HG03457 (cell line): ENCODE data around the gene TMEM205.
"Not testable (repeated sequence)": the region's sequence is repeated elsewhere in the genome, so short reads cannot be mapped to it uniquely, and the experiment has no call there.

Experiments
- ATAC-seq: cut with Tn5 transposase; IDR thresholded peaks from one replicate; pipeline ENCODE4 v1.9.1; 2021; ENCODE audit warnings: moderate number of reproducible peaks; ENCODE audit not compliant: unreplicated experiment

The TMEM205 gene

DNA sequence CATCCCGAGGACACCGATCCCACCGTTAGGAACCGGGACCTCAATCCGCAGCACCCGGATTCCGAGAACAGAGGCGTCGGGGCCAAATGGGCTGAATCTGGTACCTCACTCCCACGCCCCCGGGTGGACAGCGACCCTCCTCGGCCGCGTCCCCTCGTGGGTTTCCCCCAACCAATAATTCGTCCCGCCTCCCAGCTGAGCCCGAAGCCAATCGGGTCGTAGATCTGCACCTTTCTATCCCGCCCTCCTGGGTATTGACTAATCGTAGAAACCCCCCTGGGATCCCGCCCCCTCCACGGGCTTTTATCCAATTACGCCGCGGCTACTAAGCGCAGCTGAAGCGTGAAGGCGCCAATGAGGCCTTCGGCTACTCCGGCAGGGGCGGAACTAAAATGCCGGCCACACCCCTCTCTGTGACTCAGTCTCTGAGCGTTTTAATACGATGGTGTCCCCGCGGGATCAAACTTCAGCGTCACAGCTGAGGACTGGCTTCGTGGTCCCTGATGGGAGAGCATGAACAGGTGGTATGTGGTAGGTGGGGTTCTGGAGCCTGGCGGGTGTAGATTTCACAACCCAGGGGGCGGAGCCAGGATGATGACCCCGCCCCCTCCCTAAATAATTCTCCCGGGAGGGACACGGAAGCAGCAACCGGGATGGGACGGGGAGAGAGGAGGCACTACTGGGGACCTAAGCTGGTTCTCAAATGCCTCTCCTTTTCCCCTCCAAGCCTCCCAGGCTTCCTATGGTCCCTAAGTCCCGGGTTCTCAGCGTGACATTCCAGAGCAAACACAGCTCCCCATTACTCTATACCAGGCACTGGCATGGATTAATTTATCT, at the start of gene TMEM205, which contains the start of gene CCDC159:
Gene TMEM205 (minus strand): TSS at position 165 of the 837 bp plus-strand sequence. CDS start 649 bp downstream, outside the sequence.
Gene CCDC159 (plus strand): TSS at position 416 of the 837 bp plus-strand sequence. CDS start 88 bp downstream, at position 504.
- peak; percentile 71 for ATAC-seq

DNA sequence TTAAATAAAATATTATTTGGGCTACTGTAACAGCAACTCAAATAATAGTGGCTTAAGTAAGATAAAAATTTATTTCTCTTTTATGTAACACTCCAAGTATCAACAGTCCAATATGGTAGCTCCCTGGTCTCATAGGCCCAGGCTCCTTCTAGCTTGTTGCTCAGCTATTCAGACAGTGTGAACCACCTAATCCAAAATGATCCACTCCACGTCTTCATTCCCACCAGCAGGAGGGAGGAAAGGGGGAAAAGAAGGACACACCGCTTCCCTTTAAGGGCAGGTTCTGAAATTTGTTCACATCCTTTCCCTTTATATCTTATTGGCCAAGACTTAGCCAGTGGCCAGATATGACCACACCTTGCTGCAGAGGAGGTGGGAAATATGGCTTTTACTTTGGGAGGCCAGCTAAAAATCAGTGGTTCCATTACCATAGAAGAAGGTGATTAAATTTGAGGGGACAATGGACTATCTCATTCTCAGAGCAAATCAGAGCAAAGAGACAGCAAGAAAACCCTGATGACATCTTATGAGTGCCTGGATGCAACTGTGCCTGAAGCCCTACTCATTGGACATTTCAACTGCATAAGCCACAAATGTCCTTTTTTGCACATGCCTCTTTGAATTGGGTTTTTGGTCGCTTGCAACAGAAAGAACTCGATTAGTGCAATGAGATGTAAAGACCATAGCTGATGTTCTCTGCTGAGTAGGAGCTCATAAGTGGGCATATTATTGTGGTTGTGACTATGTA, 45.0 kb upstream of the TMEM205 start:
- ATAC-seq: no peak

DNA sequence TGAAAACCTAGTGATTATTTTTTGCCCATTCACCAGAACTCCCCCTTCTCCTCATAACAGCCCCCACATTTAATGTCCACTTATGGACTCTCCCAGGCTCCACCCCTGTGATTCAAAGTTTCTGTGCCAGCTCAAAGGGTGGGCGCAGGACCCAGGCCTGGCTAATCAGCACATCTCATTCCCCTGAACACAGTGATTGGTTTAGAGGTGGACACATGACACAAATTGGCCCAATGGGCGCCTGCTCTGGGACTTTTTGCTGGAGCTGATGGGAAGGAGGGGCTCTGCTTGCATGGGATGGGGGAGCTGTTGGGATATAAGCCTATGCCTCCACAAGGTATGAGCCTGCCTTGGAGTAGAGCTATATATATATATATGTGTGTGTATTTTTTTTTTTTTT, 44.3 kb upstream of the TMEM205 start:
- no peak for ATAC-seq

DNA sequence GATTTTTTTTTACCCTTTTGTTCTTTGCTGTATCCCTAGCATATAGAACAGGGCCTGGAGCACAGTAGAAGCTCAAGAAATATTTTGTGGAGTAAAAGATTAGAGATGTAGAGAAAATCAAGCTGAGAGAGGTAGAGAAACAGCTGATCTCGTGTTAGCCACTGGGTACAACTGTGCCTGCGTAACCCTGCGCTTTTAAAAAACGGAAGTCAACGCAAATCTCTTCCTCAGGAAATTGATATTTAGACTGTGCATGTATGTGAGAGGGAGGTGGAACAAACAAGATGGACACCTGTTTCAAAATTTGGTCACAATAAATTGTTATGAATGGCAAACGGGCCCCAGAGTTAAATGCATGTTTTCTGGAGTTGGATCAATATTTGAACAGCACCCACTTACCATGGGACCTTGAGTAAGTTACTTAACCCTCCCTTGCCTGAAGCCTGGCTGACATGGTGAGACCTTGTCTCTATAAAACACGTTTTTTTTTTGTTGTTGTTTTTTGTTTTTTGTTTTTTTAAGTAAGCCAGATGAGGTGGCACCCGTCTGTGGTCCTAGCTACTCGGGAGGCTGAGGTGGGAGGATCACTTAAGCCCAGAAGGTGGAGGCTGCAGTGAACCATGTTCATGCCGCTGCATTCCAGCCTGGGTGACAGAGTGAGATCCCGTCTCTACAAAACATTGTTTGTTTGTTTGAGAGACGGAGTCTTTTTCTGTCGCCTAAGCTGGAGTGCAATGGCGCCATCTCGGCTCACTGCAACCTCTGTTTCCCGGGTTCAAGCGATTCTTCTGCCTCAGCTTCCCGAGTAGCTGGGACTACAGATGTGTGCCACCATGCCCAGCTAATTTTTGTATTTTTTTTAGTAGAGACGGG, 41.3 kb upstream of the TMEM205 start:
- ATAC-seq: no peak

DNA sequence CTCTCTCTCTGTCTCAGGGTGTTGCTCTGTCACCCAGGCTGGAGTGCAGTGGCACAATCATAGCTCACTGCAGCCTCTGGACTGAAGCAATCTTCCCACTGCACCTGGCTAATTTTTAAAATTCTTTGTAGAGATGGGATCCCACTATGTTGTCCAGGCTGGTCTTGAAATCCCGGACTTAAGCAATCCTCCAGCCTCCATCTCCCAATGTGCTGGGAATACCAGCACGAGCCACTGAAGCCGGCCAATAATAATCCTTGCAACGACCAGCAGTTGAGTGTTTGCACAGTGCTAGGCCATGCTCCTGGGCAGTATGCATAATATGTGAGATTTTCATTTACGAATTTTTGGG, 38.7 kb upstream of the TMEM205 start:
- no peak for ATAC-seq

DNA sequence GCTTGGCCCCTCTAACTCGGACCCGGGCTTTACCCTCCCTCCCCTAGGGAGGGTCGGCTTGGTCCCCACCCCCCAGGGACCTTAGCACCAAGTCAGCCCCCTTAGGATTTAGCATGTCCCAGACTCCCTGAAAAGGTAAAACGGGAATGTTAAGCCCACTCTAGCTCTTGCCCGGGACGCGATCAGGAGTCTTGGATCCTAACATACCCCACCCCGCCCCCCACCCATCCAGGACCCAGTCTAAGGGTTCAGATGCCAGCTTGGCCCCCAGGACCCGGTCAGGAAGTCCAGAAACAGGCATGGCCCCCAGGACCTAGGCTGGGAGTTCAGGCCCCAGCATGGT, 37.6 kb upstream of the TMEM205 start:
- no peak for ATAC-seq

DNA sequence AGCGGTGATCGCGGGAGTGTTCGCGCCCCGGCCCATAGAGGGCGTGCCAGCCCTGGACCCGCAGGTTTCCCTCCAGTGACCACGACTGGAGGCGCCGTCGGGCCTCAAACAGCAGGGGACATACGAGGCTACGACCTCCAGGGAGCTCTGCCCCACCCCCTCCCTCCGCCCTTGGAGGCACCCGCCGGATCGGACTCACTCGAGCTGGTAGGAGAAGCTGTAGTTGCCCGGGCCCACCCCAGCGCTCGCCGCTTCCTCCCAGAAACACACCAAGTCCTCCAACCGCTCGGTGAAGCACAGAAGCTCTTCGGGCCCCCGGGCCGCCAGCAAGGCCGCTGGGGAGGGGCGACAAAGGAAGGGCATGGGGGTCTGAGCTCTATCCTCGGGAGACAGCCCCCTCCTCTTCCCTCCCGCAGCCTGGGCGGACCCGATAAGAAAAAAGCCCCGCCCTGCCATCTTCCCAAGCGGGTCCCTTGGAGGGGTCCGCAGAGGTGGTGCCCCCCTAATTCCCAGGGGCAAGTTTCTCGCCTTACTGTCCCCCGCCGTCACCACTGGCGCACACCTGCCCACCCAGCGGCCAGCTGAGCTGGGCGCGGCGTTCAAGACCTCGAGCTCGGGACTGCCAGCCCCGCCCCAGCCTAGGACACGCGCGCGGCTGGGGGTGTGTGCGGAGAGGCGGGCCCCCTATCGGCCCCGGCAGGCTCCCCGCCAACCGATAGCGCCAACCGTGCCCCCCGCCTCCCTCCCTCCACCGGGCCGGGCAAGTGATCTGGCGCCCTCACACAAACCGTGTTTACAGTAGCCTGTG, 37.0 kb upstream of the TMEM205 start:
- ATAC-seq: no peak

DNA sequence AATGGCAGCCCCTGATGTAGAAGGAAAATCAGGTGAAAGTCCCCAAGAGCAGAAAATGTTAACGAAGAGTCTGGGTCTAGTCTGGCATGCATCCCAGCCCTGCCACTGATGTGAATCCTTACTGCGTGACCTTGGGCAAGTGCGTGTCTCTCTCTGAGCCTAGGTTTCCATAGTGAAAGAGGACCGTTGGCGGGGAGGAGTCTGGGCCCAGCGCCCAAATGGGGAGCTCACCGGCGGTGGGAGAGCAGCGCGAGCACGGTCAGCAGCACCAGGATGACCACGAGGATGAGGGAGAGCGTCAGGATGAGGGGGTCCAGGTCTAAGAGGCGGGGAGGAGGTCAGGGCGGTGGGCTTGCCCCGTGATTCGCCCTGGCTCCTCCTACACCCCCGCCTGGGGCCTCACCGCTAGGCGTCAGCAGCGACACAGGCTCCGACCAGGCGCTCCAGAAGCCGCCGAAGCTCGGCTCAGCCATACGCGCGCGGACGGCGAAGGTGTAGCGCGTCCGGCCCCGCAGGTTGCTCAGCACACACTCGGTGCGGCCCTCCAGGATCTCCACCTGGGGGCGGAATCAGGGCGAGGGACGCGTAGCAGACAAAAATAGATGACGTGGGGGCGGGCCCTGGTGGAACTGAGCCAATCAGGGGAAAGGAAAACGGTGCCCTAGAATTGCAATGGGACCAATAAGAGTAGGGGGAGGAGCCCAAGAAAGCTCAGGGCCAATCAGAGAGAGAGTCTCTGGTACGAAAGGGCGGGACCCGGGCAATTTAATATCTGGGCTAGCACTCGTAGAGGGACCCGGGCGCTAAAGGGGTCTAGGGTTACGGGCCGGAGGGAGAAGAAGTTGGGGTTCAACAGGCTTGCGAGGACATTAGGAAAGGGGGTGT, 34.8 kb upstream of the TMEM205 start:
- peak; percentile 48 for ATAC-seq

DNA sequence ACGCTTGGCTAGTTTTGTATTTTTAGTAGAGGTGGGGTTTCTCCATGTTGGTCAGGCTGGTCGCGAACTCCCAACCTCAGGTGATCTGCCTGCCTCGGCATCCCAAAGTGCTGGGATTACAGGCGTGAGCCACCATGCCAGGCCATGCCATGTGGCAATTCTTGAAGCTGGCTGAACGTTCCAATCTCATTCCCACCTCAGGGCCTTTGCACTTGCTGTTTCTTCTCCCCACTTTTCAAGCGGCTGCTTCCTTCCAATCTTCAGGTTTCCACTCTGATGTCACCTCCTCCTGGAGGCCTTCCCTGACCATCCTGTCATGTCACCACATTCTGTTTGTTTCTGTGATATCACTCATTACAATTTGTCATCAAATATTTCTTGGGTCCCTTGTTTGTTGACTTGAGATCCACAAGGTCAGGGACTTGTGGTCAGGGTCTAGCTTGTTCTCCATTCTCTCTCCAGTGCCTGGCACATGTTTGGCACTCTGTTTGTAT, 33.8 kb upstream of the TMEM205 start:
- no peak for ATAC-seq

DNA sequence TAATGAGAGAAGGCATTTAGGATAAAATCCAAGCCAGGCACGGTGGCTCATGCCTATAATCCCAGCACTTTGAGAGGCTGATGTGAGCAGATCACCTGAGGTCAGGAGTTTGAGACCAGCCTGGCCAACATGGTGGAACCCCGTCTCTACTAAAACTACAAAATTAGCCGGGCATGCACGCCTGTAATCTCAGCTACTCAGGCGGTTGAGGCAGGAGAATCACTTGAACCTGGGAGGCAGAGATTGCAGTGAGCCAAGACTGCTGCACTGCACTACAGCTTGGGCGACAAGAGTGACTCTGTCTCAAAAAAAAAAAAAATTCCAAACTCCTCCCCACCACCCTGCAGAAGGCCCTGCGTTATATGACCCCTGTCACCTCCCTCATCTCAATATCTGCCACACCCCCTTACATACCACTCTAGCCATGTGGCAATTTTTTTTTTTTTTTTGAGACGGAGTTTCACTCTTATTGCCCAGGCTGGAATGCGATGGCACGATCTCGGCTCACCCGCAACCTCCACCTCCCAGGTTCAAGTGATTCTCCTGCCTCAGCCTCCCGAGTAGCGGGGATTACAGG, 33.3 kb upstream of the TMEM205 start:
- not testable (repeated sequence) for ATAC-seq

DNA sequence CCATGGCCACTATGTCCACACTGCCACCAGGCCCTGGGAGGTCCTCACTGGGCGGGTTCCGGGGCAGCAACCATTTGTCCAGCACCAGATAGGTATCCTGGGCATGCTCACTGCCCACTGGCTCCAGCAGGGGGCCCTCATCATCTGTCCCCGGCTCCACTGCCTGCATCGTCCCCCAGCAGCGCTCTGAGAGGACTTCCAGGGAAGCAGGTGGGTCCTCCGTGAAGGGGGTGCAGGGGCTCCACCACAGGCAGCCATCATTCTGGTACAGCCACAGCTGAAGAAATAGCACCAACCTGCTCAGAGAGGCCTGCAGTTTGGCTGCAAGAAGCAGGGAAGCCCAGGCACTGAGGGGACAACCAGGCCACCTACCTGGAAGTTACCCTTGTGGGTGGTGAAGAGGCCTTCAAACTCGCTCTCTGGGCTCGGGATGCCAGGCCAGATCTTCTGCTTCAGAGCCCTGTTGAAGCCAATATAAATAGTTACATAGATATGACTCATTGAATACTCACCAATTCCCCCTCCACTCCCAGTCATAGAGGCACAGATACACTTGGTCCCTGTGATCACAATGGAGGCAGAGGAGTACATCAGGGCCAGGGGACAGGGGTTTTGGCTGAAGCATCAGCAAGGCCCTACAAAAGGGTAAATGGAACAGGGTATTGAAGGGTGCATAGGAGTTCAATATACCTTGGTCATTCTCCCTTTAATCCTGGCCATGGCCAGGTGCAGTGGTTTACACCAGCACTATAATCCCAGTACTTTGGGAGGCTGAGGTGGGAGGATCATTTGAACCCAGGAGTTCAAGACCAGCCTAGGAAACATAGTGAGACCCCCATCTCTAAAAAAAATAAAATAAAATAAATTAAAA, 32.5 kb upstream of the TMEM205 start:
- no peak for ATAC-seq

DNA sequence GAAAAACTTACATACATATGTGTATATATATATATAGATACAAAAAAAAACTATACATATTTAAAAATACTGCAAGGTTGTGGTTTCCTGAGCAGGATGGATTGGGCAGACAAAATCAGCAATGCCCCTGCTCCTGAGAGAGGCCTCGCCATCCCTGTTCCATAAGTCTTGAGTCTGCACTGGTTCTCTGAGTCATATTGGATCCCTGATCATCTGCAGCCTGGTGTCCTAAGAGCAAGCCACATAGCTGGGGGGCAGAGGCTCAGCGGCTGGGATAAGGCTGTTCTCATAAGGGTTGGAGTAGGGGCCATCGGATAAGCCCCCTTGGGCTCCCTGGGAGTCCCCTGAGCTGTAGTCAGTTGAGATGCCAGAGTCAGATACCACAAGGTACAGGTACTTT, 31.7 kb upstream of the TMEM205 start:
- no peak for ATAC-seq

DNA sequence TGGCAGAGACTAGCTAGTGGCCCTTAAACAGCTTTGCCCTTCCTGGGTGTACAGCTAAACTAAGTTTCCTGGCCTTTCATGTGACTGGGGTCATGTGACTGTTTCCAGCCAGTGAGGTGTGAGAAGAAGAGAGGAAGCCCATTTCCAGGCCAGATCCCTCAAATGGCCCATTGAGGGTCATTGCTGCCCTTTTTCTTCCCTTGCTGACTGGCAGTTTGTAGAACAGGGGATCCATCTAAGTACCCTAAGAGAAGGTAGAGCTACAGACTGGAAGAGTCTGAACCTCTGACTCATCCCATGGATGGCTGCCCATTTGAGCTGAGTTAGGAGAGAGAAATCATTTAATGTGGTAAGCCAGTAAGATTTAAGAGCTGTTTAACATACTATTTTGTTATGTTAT, 31.2 kb upstream of the TMEM205 start:
- no peak for ATAC-seq

DNA sequence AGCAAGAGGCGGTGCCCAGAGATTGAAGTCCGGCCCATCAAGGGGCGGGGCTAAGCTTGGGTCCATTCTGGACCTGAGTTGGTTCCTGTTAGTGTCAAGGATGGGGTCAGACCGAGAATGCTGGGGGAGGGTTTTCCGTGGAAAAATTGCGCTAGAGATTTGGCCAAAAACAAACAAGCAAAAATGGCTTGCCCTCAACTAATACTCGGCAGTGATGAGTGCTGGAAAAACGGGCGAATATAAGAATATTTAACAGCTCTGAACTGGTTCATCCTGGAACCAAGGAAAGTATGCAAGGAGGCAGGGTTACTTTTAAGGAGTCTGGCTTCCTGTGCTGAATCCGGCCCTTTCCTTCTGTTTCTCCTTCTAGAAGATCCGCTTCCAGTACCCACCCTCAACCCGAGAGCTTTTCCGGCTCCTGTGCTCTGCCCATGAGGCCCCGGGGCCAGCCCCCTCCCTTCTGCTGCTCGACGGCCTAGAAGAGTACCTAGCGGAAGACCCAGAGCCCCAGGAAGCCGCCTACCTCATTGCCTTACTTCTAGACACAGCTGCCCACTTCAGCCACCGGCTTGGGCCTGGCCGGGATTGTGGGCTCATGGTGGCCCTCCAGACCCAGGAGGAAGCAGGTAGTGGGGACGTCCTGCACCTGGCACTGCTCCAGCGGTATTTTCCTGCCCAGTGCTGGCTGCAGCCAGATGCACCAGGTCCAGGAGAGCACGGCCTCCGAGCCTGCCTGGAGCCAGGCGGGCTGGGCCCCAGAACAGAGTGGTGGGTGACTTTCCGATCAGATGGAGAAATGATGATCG, 29.3 kb upstream of the TMEM205 start:
- ATAC-seq: no peak

DNA sequence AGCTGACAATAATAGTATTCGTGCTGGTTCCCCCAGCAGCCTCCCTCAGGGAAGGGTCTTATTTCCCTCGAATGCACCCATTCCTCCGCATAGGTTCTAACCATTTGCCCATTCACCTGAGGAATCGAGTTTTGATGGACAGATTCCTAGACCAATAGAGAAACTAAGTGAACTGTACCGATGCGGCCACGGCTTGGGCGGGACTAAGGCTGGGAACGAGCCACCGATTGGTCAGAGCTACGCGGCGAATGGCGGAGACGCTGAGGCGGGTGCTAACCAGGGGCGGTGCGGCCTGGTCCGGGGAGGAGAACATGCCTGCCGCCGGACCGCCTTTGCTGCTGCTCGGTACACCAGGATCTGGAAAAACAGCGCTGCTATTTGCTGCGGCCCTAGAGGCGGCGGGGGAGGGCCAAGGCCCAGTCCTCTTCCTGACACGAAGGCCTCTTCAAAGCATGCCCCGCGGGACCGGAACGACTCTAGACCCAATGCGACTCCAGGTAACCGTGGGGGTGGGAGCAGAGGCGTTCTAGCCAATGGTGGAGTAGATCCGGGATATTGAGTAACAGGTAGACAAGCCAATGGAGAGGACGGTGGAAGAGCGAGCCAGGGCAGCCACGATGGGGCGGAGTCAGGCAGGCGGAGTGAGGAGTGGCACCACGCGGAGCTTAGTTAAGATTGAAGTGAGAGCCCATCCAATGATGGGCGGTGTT, 28.5 kb upstream of the TMEM205 start, which contains the start of gene SWSAP1:
Gene SWSAP1 (plus strand): TSS at position 234 of the 710 bp plus-strand sequence. CDS start 15 bp downstream, at position 249.
- peak; percentile 86 for ATAC-seq

DNA sequence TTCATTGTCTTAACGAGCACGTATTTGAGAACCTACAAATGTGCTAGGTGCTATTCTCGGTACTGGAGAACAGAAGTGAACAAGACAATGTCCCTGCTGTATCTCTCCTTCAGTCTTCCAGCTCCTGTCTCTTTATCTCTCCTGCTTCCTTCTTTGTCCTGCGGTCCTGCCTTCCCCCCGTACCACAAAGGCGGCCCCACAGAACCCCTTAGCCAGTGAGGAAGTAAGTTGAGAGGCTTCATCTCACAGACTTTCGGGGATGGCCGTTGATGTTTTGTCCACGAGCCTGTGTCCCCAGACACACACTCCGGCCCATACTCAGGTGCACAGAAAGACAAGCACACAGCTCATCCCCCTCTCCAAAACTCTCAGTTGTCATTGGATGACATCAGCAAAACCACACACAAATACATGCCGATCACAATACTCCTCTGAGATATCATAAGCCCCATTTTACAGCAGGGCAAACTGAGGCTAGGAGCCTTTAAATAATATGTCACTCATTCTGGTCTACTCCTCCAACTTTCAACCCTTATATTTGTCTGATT, 27.9 kb upstream of the TMEM205 start:
- ATAC-seq: no peak
